Renal cortex interstitium (tissue), 15 donors: ENCODE results near the gene ZNG1F. TPM values are rescaled to one million over a fixed set of nuclear protein-coding genes. Genes with fewer than 3 reads are reported as not detected.
"Not testable (repeated sequence)": the region's sequence is repeated elsewhere in the genome, so short reads cannot be mapped to it uniquely, and the experiment has no call there.

Source experiments
- DNase-seq, 11 donors: peaks; one replicate each; pipeline ENCODE4 v3.0.0-alpha.2; 2013; ENCODE audit warnings: low read depth in 9 of 11, low spot score in 4 of 11; ENCODE audit errors: extremely low read depth in 1 of 11
- long read RNA-seq, 16 experiments: transcript quantifications; one replicate each; lab custom pipeline, GENCODE V29; 2026
- polyA plus RNA-seq, 3 donors: library from polyadenylated mRNA; unstranded; fragments of 120-200 nt; gene quantifications; one replicate each; pipeline ENCODE4 v1.2.1, GENCODE V29; 2013; ENCODE audit not compliant: insufficient read length in 3 of 3

The ZNG1F gene
- 10 to 100 TPM; 16.0 to 31.8 (median 19.9) TPM for polyA plus RNA-seq
- long read RNA-seq, donor 1, result 0 reads
- long read RNA-seq, donor 2, partial matches to known transcripts, result 7 of 8 reads
- long read RNA-seq, donor 2, other reads (novel, unspliced or antisense), result 0 of 8 reads
- long read RNA-seq, donor 3, partial matches to known transcripts, result 11 of 16 reads
- long read RNA-seq, donor 3, other reads (novel, unspliced or antisense), result 5 of 16 reads
- long read RNA-seq, donor 4, partial matches to known transcripts, result 11 of 13 reads
- long read RNA-seq, donor 4, other reads (novel, unspliced or antisense), result 0 of 13 reads
- long read RNA-seq, donor 5, result 0 reads
- long read RNA-seq, donor 6, partial matches to known transcripts, result 16 of 16 reads
- long read RNA-seq, donor 6, other reads (novel, unspliced or antisense), result 0 of 16 reads
- long read RNA-seq, donor 7, partial matches to known transcripts, result 23 of 25 reads
- long read RNA-seq, donor 7, other reads (novel, unspliced or antisense), result 0 of 25 reads
- long read RNA-seq, donor 8, partial matches to known transcripts, result 20 of 21 reads
- long read RNA-seq, donor 8, other reads (novel, unspliced or antisense), result 0 of 21 reads
- long read RNA-seq, donor 9, partial matches to known transcripts, result 13 of 13 reads
- long read RNA-seq, donor 9, other reads (novel, unspliced or antisense), result 0 of 13 reads
- long read RNA-seq, donor 10, partial matches to known transcripts, result 12 of 12 reads
- long read RNA-seq, donor 10, other reads (novel, unspliced or antisense), result 0 of 12 reads
- long read RNA-seq, donor 11, partial matches to known transcripts, result 13 of 13 reads
- long read RNA-seq, donor 11, other reads (novel, unspliced or antisense), result 0 of 13 reads
- long read RNA-seq, donor 12, partial matches to known transcripts, result 0 of 1 reads
- long read RNA-seq, donor 12, other reads (novel, unspliced or antisense), result 0 of 1 reads
- long read RNA-seq, donor 13, result 0 reads
- long read RNA-seq, donor 14, partial matches to known transcripts, result 14 of 21 reads
- long read RNA-seq, donor 14, other reads (novel, unspliced or antisense), result 5 of 21 reads
- long read RNA-seq, donor 15, partial matches to known transcripts, result 6 of 6 reads
- long read RNA-seq, donor 15, other reads (novel, unspliced or antisense), result 0 of 6 reads
- long read RNA-seq, donor 16, partial matches to known transcripts, result 20 of 23 reads
- long read RNA-seq, donor 16, other reads (novel, unspliced or antisense), result 0 of 23 reads

GRCh38 chr9:41189217-41189616 is at the start of gene ZNG1F:
TSS of gene ZNG1F (minus strand) at chr9:41189317. CDS start at chr9:41189258, 59 bp downstream.
- DNase-seq, result not testable (repeated sequence)

GRCh38 chr9:41237110-41237749 is 48.1 kb upstream of the ZNG1F start:
- DNase-seq, result not testable (repeated sequence)

GRCh38 chr9:41236486-41237109 is 47.5 kb upstream of the ZNG1F start:
- not testable (repeated sequence) for DNase-seq

GRCh38 chr9:41234811-41235805 is 46.0 kb upstream of the ZNG1F start:
- DNase-seq, result not testable (repeated sequence)

- not testable (repeated sequence) for DNase-seq
Observed at GRCh38 chr9:41234221-41234620, 45.1 kb upstream of the ZNG1F start.

GRCh38 chr9:41232326-41232725 is 43.2 kb upstream of the ZNG1F start:
- not testable (repeated sequence) for DNase-seq

GRCh38 chr9:41230418-41230817 is 41.3 kb upstream of the ZNG1F start:
- not testable (repeated sequence) for DNase-seq

GRCh38 chr9:41229408-41230401 is 40.6 kb upstream of the ZNG1F start:
- no peak for DNase-seq

- DNase-seq, result not testable (repeated sequence)
Observed at GRCh38 chr9:41219831-41220230, 30.7 kb upstream of the ZNG1F start.

GRCh38 chr9:41188439-41188838 is 678 bp downstream of the ZNG1F start:
- not testable (repeated sequence) for DNase-seq

- DNase-seq, result not testable (repeated sequence)
Observed at GRCh38 chr9:41174994-41175393, 14.1 kb downstream of the ZNG1F start.

- not testable (repeated sequence) for DNase-seq
Observed at GRCh38 chr9:41150116-41150515, 39.0 kb downstream of the ZNG1F start.

- not testable (repeated sequence) for DNase-seq
Observed at GRCh38 chr9:41141878-41142277, 47.2 kb downstream of the ZNG1F start.

GRCh38 chr9:41128581-41128980 is 60.5 kb downstream of the ZNG1F start, which contains the start of gene FOXD4L6:
TSS of gene FOXD4L6 (minus strand) at chr9:41128681. CDS start at chr9:41128383, 298 bp downstream.
- DNase-seq, result not testable (repeated sequence)

- DNase-seq, result not testable (repeated sequence)
Observed at GRCh38 chr9:41126746-41127446, 62.2 kb downstream of the ZNG1F start.
